ENCODE data around the gene POLR2L.

Gene POLR2L

DNA sequence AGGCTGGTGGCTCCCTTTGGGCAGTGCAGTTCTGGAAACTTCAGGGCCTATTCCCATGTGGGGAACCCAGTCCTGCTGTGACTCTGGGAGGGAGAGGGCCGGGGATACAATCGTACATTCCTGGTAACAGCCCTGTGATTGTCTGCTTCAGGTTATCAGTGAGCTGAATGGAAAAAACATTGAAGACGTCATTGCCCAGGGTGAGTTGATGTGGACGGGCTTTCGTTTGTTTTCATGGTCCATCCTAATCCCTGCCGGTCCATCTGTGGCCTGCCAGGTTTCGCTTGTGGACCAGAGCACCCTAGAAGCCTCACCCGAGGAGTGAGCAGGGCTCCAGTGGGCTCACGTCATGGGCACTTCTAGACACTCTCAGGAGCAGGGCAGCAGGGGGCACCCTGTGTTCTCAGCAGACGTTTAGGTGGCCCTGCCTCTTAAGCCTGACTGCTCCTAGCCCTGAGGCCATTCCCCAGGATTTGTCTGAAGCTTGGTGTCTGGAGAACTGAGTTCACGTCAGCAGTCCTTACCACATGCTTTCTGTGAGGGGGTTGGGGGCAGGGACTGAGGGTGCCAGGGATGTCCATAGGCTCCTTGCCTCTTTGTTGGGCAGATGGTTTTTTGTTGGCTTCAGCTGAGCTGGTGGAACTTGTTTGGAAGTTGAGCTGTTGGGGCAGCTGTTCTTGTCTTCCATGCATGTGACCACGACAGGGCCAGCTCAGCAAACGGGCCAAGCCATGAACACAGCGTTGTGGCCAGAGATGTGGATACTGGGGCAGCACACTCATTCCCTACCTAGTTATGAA lies 30.7 kb downstream of the POLR2L start:
- H3K9ac ChIP-seq, result no peak overlapping the region

DNA sequence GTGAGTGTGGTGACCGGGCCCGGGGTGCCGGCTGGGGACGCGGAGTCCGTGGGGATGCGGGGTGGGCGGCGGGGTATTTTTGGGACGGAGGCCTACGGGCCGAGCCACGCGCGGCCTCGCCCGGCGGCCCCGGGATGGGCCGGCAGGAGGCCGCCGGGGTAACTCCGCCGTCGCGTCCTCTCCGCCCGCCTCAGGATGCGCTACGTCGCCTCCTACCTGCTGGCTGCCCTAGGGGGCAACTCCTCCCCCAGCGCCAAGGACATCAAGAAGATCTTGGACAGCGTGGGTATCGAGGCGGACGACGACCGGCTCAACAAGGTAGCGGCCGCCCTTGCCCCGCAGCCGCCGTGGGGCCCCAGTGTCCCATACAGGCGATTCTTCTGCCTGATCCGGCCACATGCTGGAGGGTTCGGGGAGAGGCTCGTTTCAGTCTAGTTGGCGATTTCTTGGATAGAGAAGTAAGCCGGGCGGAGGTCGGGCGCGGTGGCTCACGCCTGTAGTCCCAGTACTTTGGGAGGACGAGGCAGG lies 32.2 kb downstream of the POLR2L start:
- Histone ChIP-seq H2AFZ (peak overlapping the region; percentile 96), H3K4me3 (ENCODE audit: low read depth, low read length) (peak overlapping the region; percentile 88), H3K4me2 (ENCODE audit: low read length) (peak overlapping the region; percentile 92), H3K27me3 (ENCODE audit: control insufficient read depth, insufficient read depth, low read length) (no peaks in the 10 kb centered on the region), H3K79me2 (peaks cover 3% of the 10 kb centered on the region), H3K9ac (peak overlapping the region; percentile 46), H3K9me3 (ENCODE audit: control insufficient read depth, low read length) (no peaks in the 10 kb centered on the region), H3K27ac (peak overlapping the region; percentile 99), H3K4me1 (peaks cover 4% of the 10 kb centered on the region), H3K36me3 (ENCODE audit: control insufficient read depth, insufficient read depth, low read length) (no peaks in the 10 kb centered on the region)
- no peak for TF ChIP-seq CTCF (IDR thresholded peaks at IDR 0.05)

More for the DNA sequence above, 30.7 kb downstream of the POLR2L start:
- peaks cover 4% of the 10 kb centered on the region for H3K4me1 ChIP-seq
- peaks cover 3% of the 10 kb centered on the region for H3K79me2 ChIP-seq
- no peak overlapping the region for H2AFZ ChIP-seq
- H3K27me3 ChIP-seq (ENCODE audit: control insufficient read depth, insufficient read depth, low read length), result no peaks in the 10 kb centered on the region
- no peak for TF ChIP-seq CTCF (IDR thresholded peaks at IDR 0.05)
- no peaks in the 10 kb centered on the region for H3K36me3 ChIP-seq (ENCODE audit: control insufficient read depth, insufficient read depth, low read length)
- no peaks in the 10 kb centered on the region for H3K9me3 ChIP-seq (ENCODE audit: control insufficient read depth, low read length)
- no peak overlapping the region for H3K4me3 ChIP-seq (ENCODE audit: low read depth, low read length)
- no peak overlapping the region for H3K27ac ChIP-seq
- no peak overlapping the region for H3K4me2 ChIP-seq (ENCODE audit: low read length)

DNA sequence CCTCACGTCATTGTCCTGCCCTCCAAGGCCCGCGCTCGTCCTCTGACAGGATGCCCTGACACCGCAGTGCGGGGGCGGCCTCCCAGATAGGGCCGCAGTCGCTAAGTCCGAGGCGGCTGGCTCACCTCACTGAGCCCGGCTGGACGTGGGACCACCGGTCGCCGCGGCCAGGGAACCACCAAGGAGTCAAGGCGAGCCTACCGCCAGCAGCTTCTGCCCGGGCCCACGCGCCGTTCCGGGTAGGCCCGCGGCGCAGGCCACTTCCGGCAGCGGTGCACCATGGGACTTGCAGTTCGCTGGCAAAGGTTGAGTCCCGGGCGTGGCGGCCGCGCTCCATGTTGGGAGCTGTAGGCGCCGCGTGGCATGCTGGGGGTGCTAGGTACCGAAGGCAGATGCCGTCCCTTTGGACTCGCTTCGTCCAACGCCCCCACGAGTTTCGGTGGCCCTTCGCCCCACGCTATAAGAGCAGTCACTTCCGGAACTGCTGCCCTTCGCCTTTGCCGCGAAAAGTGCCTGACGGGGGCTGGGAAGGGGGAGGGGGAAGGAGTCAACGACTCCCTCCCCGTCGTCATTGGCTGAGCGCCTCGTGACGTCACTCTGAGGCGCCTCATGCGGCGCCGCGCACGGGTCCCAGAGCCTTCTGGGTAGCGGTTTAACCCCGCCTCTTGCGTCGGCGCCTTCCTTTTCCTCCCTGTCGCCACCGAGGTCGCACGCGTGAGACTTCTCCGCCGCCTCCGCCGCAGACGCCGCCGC lies 32.9 kb downstream of the POLR2L start, which contains the start of gene RPLP2:
Gene RPLP2 (plus strand): TSS at position 681 of the 753 bp plus-strand sequence. CDS start 268 bp downstream, outside the sequence.
- no peak for TF ChIP-seq CTCF (IDR thresholded peaks at IDR 0.05)
- Histone ChIP-seq H2AFZ (peak within 1 kb of the TSS; percentile 96), H3K27me3 (ENCODE audit: control insufficient read depth, insufficient read depth, low read length) (no peaks in the 10 kb centered on the region), H3K4me2 (ENCODE audit: low read length) (peak within 1 kb of the TSS; percentile 92), H3K36me3 (ENCODE audit: control insufficient read depth, insufficient read depth, low read length) (no peaks in the 10 kb centered on the region), H3K27ac (peak within 1 kb of the TSS; percentile 99), H3K9ac (peak within 1 kb of the TSS; percentile 87), H3K4me1 (peaks cover 4% of the 10 kb centered on the region), H3K4me3 (ENCODE audit: low read depth, low read length) (peak within 1 kb of the TSS; percentile 88), H3K79me2 (peaks cover 3% of the 10 kb centered on the region), H3K9me3 (ENCODE audit: control insufficient read depth, low read length) (no peaks in the 10 kb centered on the region)

DNA sequence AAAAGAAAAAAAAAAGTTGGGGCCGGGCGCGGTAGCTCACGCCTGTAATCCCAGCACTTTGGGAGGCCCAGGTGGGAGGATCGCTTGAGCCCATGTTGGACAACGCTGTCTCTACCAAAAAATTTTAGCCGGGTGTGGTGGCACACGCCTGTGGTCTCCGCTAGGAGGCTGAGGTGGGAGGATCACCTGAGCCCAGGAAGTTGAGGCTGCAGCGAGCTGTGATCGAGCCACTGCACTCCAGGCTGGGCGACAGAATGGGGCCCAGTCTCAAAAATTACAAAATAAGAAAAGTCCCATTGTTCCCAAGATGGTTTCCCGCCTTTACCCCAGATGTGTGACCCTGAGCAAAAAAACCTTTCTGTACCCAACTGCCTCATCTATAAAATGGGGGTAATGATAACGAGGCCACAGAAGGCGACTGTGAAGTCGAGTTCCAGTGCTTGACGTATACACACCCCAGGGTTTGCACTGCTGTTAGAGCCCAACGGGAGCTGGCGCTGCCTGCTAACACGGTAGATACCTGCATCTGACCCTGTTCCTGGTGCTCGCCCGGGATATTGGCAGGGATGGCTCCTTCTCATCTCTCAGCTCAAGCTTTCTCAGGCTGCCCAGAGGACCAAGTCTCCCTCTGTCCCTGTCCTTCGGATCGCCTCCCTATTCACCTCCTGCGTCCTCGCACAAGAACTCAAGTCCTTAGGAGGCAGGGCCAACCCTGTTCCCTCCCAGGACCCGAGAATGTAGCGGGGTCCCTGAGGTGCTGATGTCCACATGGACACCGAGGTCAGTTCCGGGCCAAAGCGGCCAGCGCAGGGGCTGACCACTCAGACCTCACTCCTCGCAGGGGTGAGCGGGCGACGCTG lies 33.7 kb downstream of the POLR2L start:
- peak overlapping the region; percentile 87 for H3K9ac ChIP-seq

More for the DNA sequence above, 33.7 kb downstream of the POLR2L start:
- Histone ChIP-seq H3K4me3 (ENCODE audit: low read depth, low read length) (peak overlapping the region; percentile 88), H3K27ac (peak overlapping the region; percentile 99), H3K79me2 (peaks cover 3% of the 10 kb centered on the region), H3K4me1 (peaks cover 4% of the 10 kb centered on the region), H3K36me3 (ENCODE audit: control insufficient read depth, insufficient read depth, low read length) (no peaks in the 10 kb centered on the region), H2AFZ (peak overlapping the region; percentile 96), H3K4me2 (ENCODE audit: low read length) (peak overlapping the region; percentile 92), H3K27me3 (ENCODE audit: control insufficient read depth, insufficient read depth, low read length) (no peaks in the 10 kb centered on the region), H3K9me3 (ENCODE audit: control insufficient read depth, low read length) (no peaks in the 10 kb centered on the region)
- no peak for TF ChIP-seq CTCF (IDR thresholded peaks at IDR 0.05)

All from parathyroid adenoma (tissue), 2 donors.